HPDE6-E6E7 (cell line): ENCODE results near the gene EPB41L2.
"Not testable (repeated sequence)": the region's sequence is repeated elsewhere in the genome, so short reads cannot be mapped to it uniquely, and the experiment has no call there.

Experiments
- DNase-seq: peaks from one replicate; pipeline ENCODE4 v3.0.0; 2011; ENCODE audit warnings: missing footprints; ENCODE audit errors: extremely low spot score

EPB41L2 gene

DNA sequence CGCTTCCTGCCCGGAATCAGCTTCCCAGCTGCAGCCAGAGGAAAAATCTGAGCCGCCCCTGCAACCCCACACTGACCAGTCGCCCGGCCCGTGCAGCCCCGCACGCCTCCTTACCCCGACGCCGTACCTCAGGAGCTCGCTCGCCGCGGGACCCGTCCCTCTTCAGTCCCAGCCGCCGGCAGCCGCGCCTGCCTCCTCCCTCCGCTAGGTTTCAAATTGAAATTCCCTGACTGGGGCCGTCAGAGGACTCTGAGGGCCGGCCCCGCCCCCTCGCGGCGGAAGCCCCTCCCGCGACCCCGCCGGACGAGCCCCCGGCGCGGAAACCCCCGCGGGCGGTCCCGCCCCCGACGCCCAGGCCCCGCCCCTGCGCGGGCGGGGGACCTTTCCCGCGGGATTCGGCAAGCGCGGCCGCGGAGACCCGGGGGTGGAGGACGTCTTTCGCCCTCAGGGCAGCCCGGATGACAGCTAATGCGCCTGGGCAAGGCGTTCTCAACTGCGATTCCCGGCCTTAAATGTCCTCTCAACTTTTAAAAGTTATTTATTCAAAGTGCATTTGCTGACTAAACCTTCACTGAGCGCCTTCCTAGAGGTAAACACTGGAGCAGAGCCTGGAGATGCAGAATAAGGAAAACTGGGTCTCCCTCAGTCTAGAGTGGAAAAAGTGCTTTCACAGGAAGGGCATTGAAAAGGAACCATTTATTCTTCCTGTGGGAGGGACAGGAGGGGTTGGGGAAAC is at the start of gene EPB41L2:
Gene EPB41L2, minus strand, starts transcription at position 218 of the 736 bp plus-strand sequence. CDS start 106,760 bp downstream, outside the sequence.
- DNase-seq = peak; percentile 60

DNA sequence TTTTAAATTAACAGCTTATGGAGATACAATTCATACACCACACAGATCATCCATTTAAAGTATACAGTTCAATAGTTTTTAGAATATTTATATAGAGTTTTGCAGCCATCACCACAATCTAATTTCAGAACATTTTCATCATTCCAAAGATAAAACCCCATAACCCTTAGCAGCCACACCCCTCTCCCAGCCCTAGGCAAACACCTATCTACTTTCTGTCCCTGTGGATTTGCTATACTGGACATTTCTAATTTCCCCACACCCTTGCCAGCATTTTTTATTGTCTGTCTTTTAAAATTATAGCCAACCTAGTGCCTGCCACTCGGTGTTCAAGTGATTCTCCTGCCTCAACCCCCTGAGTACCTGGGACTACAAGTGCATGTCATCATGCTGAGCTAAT is 49.2 kb upstream of the EPB41L2 start:
- DNase-seq = no peak

DNA sequence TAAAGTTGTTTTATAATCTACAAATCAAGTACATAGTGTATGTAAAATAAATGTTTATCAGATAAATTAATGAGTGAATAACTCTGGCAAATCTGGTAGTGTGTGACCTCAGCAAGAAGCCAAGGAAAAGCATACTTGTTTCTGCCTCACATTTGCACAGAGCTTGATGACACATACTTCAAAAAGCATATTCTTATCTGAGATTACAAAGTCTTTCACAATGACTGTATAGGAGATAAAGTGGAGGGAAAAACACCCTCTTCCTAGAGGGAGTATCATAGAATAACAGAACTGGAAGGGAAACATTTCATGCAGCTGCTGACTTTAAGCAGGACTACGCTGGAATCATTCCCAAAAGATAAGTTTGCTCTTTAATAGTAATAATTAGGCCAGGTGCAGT is 44.1 kb upstream of the EPB41L2 start:
- DNase-seq = no peak

DNA sequence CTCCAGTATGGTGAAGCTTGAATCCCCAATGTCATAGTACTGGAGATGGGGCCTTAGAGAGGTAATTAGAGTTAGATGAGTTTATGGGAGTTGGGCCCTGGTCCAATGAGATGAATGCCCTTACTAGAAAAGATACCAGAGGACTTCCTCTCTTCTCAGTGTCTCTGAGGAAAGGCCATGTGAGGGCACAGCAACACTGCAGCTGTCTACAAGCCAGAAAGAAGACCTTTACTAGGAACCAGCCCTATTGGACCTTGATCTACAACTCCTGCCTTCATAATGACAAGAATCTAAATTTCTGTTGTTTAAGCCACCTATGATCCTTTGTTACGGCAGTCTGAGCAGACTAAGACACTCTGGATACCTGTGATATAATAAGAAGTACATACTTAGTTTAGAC is 40.9 kb upstream of the EPB41L2 start:
- DNase-seq = no peak

DNA sequence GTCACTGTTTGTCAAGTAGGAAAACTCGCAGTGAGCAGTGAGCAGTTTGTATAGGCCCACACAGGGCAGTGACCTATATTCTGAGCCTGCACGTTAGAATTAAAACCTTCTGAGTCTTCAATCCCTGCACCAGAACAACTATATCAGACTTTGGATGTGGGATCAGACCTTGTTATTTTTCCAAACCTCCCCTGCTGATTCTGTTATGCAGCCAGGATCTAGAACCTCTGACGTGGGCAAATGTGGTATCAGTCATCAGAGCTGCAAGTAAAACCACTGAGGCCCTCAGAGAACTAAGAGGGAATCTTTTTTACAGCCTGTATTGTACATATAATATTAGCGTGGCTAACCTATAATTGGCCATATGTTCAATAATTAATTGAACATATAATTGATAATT is 40.3 kb upstream of the EPB41L2 start:
- no peak for DNase-seq

DNA sequence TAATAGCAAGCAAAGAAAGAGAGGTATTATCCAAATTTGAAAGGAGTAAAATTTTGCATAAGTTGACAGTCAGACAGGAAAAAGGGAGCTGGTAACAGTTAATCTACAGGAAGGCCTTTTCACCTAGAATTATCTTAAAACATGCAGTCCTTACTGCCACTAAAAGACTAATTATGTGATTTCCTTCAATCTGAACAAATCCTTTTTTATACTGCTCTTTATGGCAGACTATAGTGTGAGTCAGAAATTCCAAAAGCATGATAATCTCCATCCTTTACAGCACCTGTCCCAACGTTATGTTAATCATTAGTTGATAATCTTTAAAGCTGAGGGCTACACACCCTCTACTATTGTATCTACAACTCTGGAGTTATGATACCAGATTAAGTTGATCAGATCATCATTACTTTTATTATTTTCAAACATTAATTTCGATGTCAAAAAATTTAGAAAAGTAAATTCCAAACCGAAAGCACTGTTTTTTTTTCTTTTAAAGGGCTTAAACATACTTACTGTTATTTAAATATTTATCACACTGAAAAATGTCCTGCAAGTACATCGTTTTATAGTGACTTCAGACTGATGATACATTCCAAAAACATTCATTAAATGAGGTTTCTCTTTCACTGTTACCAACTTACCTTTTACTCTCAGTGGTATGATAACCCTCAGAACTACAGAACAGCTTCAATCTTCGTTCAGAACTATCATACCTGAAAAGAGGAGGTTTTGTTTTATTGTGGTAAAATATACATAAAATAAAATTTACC is 39.1 kb upstream of the EPB41L2 start:
- peak; percentile 31 for DNase-seq

DNA sequence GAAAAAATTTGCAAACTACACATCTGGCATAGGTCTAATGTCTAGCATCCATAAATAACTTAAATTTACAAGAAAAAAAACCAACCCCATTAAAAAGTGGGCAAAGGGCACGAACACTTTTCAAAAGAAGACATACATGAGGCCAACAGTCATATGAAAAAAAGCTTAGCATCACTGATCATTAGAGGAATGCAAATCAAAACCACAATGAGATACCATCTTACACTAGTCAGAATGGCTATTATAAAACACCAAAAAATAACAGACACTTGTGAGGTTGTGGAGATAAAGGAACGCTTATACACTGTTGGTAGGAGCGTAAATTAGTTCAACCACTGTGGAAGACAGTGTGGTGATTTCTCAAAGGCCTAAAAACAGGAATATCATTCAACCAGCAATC is 33.7 kb upstream of the EPB41L2 start:
- no peak for DNase-seq

DNA sequence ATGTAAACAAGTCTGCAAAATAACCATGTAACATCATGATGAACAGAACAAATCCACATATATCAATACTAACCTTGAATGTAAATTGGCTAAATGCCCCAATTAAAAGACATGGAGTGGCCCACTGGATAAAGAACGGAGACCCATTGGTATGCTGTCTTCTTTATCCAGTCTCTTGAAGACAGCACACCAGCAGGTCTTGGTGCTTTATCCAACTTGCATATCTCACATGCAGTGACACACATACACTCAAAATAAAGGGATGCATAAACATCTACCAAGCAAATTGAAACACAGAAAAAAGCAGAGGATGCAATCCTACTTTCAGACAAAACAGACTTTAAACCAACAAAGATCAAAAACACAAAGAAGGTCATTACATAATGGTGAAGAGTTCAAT is 30.3 kb upstream of the EPB41L2 start:
- DNase-seq = no peak

DNA sequence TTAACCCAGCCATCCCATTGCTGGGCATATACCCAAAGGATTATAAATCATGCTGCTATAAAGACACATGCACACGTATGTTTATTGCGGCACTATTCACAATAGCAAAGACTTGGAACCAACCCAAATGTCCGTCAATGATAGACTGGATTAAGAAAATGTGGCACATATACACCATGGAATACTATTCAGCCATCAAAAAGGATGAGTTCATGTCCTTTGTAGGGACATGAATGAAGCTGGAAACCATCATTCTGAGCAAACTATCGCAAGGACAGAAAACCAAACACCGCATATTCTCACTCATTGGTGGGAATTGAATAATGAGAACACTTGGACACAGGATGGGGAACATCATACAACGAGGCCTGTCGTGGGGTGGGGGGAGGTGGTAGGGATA is 28.9 kb upstream of the EPB41L2 start:
- not testable (repeated sequence) for DNase-seq

DNA sequence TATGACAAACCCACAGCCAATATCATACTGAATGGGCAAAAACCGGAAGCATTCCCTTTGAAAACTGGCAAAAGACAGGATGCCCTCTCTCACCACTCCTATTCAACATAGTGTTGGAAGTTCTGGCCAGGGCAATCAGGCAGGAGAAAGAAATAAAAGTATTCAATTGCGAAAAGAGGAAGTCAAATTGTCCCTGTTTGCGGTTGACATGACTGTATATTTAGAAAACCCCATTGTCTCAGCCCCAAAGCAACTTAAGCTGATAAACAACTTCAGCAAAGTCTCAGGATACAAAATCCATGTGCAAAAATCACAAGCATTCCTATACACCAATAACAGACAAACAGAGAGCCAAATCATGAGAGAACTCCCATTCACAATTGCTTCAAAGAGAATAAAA is 27.3 kb upstream of the EPB41L2 start:
- DNase-seq = not testable (repeated sequence)

DNA sequence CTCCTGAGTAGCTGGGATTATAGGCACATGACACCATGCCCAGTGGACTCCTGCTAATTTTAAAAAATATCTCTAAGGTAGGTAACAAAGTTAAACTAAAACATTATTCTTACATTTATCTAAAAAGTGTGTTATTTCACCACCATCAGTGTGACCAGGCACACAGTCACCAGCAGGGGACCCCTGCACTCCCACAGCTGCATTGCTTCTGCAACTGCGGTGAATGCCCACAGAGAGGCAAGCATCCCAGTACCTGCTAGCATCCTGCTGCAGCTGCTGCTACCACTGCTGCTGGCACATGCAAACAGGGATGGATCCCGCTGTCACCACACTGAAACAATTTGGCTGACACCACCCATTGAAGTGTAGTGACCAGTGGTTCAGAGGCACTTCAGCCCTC is 21.9 kb upstream of the EPB41L2 start:
- DNase-seq = no peak

DNA sequence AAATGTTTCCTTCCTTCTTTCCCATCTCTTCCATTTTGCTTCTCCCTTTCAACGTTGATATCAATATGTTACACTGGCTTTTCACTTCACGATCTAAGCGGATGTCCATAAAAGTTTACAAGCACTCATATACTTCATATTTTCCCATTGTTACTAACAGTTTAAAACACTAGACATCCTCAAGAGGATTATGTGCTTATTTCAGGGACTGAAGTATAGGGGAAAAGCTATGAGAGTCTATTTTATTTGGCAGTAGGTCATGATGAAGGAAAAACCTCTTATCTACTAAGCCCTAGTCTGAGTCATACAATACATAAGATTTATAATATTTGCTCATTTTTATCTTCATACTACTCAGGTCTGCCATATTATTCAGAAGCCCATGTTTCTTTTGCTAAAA is 20.6 kb upstream of the EPB41L2 start:
- DNase-seq = no peak

DNA sequence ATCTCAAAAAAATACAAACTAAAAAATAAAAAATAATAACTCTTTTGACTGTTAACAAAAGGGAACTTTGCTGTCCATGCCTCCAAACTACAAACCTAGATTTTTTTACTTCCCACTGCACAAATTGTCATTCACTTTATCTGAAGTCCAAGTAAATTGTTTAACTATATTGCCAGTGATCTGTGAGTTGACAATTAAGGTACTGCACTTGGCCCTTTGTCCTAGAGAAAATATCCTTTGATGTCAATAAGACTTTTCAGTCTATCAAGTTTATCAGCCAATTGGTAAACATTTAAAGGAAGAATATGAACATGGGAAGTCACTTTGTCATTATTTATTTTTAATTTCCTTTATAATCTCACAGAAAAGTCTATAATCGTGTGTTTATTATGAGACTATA is 19.3 kb upstream of the EPB41L2 start:
- no peak for DNase-seq

DNA sequence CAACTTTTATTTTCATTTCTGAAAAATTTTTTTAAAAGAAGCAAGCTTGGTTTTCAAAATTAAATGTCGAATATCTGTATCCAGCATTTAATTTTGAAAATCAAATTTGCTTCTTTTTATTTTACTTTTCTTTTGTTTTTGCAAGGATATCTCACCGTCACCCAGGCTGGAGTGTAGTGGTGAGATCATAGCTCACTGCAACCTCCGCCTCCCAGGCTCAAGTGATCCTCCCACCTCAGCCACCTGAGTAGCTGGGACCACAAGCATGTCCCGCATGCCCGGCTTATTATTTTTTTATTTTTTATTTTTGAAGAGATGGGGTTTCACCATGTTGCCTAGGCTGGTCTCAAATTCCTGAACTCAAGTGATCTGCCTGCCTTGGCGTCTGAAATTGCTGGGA is 17.0 kb upstream of the EPB41L2 start:
- no peak for DNase-seq

DNA sequence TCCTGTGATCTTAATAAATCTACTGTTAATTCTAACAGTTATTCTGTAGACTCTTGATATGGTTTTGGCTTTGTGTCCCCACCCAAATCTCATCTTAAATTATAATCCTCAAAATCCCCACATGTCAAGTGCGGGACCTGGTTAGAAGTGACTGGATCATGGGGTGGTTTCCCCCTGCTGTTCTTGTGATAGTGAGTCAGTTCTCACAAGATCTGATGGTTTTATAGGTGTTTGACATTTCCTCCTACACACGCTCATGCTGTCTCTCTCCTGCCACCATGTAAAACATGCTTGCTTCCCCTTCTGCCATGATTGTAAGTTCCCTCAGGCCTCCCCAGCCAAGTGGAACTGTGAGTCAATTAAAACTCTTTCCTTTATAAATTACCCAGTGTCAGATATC is 10.5 kb upstream of the EPB41L2 start:
- DNase-seq = no peak

DNA sequence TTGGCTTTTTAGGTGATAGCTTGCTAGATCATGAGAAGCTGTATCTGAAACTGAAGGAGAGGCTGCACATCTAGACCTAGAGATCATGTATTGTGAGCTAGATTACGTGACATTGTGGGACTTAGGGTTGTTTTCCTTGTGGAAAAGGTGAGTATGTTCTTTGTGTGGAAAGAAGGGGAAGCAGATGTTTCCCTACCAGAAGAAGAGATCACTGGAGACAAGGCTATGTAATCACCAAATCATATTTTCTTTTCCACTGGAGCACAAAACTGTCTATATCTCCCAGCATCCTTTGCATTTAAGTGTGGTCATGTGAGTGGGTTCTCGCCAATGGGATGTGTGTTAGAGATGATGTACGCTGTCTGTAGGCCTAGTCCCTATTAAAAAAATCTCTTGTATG is 7.0 kb upstream of the EPB41L2 start:
- DNase-seq = no peak

DNA sequence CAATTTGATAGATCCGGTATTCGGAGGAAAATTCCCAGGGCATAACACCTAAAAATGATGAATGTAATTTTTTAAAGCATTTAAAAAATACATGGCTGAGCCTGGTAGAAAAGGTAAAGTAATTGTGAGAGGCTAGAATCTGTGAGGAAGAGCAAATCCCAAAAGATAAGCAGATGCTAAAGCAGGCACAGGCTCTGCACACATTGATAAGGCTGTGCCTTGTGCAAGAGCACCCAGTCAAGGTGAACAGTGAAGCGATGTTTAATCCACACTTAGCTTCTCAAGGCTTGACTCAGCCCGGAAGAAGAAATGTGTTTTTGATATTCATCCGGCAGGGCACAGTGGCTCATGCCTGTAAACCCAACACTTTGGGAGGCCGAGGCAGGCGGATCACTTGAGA is 5.1 kb upstream of the EPB41L2 start:
- no peak for DNase-seq

DNA sequence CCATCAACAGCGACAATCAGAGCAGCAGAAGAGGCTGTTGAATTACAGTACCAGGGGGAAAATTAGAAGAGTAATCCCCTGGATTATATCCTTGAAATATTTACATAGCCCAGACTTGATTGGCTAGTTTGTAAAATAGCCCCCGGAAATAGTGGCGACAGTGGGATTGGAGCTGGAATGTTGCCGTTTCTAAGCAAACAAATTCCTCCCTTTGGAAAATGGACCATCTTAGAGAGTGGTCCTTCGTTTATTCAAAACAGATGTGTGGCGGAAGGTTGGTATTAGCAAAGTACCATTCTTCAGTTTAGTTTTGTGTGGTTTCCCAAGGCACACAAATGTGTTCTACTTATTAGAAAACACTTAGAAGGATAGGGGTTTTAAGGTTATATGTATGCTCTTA is 4.5 kb upstream of the EPB41L2 start:
- DNase-seq = no peak

DNA sequence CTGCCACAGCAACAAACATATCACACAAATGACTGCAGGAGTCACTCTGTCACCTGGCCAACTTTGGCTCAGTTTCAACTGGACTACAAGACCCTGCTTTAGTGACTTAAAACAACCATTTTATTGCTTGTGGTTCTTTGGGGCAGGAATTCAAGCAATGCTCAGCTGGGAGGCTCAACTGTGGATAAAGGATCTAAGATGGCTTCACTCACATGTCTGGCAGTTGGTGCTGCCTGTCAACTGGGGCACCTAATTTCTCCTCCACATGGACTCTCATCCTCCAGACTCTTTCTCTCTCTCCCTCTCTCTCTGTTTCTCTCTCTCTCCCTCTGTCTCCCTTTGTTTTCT is 2.8 kb upstream of the EPB41L2 start:
- DNase-seq = no peak

DNA sequence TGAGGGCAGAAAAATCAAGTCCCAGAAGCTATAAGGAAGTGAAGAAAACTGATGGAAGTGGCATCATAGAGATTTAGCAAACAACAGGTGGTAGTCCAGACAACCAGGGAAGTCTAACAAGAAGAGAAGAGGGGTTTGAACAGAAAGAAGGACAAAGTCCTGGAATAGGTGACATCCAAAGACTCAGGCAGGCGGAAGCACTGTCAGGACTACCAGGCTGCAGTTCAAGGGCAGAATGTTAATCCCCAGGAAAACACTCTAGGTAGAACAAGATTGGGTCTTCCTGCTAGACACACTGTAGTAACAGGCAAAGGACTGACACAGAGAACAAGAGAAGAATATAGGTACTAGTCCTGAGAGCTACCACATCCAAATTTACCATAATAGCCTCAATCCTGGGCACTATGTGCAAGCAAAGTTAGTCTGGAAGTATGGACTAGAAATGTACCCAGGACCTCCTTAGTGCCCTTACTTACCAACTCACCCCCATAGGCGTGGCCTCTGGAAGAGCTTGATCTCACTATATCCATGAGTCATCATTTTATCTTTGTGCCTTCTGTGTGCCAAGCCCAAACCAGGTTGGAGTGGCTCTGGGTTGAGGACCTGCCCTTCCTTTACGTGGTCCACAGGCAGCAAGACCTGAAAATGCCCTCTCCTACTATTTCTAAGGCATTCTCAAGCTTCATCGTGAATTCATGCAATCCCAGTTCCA is 2.2 kb upstream of the EPB41L2 start:
- DNase-seq = no peak

DNA sequence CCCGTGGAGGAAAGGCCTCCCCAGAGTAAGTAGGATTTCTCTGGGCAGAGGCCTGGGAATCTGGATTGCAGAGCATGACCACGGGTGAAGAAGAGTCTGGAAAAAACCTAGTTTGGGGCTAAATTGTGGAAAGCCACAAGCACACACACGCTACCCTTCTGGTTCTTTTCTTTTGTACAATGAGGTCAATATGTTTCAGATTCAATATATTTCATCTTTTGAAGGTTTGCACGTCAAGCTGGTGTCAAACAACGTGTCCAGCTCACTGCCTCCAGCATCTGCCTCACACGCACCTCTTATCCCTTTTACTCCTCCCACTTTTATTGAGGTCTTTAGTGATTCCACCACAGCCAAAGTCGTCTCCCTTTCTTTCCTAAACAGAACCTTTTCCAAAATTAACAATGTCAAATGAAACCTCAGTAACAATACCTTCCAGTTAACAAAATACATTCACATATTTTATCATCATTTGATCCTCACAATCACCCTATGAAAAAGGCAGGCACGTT is 773 bp upstream of the EPB41L2 start:
- no peak for DNase-seq

DNA sequence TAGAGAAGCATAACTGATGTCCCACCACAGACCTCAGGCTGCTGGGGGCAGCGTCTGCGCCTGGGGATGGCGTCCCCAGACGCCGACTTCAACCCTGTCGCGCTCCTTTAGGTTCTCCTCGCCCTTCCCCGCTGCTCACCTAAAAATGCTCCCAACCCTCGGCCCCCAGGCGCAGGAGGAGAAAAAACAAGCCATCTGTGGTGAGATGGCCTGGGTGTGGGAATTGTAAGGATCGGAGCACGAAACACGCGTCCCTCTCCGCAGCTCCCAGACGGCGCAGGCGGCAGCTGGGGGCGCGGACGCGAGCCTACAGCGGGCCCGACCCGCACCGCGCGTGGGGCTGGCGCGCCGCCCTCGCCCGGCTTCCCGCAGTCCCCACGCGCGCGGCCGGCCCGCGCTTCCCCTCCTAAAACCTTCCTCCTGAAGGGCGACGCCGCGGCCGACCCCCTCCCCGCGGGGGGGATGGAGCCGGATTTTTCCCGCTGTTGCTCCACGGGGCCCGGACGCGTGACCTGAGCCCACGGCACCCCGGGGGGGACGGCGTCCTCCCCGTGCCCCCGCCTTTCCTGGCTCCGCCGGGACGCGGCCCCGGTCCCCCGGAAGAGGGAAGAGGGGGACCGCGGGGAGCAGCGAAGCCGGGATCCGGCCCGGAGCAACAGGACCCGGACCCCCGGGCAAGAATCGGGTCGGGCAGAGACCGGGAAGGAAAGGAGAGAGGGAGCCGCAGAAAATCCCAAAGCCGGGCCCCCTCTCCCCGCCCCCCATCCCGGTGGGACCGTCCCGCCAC is 611 bp downstream of the EPB41L2 start:
- DNase-seq = no peak
